Retina (tissue), 1 donor: ENCODE measurements around the gene EGFLAM.

Experiments used
- DNase-seq: peaks from one replicate; pipeline ENCODE4 v3.0.0-alpha.2; 2016

Gene EGFLAM

GRCh38 chr5:38267372-38267771, 9.0 kb downstream of the EGFLAM start:
- DNase-seq: no peak

DNA sequence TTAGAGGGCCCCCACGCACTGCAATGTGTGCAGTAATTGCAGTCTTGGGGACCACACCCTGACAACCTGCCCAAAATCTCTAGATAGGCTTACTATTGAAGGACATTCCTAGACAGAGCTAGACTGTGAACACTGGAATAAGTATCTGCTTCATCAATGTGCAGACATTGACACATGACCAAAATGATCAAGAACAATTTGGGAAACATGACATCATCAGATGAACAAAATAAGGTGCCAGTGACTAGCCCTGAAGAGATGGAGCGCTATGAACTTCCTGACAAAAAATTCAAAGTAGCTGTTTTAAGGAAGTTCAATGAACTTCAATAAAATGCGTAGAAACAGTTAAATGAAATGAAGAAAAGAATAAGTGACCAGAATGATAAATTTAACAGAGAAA, 15.3 kb downstream of the EGFLAM start:
- DNase-seq: no peak

- DNase-seq: no peak
These were observed 16.0 kb downstream of the EGFLAM start for GRCh38 chr5:38274370-38274769.

GRCh38 chr5:38284384-38284783, 26.0 kb downstream of the EGFLAM start:
- no peak for DNase-seq

DNA sequence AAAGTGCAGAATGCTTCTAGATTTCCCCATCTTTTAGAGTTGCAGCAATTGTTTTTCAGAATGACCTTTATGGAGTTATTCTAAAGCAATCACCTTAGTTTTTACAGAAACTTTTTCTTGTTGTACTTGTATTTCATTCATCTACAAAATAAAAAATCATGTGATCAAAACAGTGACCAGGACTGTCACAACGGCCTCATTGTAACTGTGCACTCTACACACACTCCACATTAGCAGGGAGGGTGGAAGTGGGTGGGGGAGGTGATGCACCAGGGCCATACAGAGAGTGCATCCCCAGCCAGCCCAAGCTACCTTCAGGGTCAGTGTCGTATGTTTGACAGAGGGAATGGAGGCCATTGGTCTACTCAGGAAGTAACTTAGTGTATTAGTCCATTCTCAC, 26.9 kb downstream of the EGFLAM start:
- DNase-seq: no peak

DNA sequence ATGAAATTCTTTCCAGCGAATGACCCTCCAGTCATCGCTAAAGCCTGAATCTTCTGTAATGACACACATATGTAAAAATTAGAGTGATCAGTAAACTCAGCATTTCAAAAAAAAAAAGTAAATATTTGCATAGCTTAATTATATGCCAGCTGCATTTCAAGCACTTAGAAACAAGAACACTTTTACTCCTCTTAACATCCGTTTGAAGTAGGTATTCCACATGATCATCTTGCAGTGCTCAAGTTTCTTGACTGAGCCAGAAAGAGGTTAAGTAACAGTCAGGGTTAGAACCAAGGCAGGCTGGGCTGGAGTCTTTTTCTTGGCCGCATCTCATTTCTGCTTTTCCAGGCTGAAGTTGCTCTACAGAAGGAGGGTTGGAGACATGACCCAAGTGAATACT, 27.6 kb downstream of the EGFLAM start:
- DNase-seq: no peak

GRCh38 chr5:38287124-38287523, 28.8 kb downstream of the EGFLAM start:
- DNase-seq: no peak

DNA sequence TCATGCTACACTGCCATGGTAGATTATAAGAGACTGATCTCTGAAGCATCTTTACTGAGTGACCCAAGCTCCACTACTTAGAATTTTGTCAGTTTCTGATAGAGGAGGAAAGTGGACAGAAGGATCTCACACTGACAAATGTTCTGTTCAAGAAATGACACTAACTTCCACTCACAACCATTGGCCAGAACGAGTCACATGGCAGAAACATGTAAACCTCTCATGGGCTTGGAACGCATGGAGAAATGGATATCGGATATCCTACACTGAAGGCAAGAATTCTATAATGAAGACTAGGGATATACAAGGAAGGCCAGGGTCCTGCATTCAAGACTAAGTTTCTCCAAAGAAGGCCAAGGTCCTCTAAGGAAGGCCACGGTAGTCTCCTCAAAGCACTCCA, 31.1 kb downstream of the EGFLAM start:
- DNase-seq: no peak

DNA sequence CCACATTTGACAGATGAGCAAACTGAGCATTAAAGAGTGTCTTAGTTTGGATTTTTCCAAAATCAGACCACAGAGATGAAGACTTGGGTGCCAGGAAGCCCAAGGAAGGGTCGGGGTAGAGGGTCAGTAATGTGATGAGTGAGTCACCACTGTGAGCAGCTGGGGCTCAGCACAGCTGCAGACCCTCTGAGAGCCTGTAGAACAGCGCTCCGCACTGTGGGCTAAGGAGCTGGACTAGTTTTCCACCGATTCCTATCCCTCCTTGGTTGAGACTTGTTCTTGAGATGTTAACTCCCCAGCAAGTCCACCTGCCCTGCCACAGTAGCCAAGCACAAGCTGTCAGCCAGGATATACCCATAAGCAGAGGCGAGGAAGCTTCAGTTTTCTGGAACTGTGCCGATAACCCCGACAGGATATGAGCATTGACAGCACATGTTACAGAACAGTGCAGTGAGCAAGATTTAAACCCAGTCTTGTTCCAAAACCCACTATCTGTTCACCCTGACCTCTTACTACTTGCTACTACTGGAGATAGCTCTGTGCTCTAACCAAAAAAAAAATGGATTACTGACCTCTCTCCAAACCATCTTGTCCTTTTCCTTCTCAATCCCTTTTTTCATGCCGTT, 31.8 kb downstream of the EGFLAM start:
- no peak for DNase-seq

DNA sequence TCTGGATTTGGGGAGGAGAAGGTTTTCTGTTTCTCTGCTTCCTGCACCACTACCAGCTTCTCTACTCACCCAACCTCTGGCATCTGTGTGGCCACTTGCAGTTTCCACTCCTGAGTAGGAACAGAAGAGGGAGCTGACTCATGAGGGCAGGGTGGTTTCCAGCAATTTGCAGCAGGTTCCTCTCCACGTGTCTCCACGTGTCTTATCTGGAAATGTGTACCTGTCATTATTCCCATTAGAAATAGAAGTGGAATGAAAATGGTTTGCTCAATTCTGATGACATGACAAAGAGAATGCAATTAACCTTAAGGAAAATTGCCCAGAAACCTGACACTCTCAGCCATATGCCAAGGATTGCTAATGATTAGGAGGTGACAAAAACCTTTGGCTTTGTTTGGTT, 33.0 kb downstream of the EGFLAM start:
- DNase-seq: no peak

GRCh38 chr5:38292228-38292627, 33.9 kb downstream of the EGFLAM start:
- DNase-seq: no peak

GRCh38 chr5:38295751-38296150, 37.4 kb downstream of the EGFLAM start:
- DNase-seq: no peak

DNA sequence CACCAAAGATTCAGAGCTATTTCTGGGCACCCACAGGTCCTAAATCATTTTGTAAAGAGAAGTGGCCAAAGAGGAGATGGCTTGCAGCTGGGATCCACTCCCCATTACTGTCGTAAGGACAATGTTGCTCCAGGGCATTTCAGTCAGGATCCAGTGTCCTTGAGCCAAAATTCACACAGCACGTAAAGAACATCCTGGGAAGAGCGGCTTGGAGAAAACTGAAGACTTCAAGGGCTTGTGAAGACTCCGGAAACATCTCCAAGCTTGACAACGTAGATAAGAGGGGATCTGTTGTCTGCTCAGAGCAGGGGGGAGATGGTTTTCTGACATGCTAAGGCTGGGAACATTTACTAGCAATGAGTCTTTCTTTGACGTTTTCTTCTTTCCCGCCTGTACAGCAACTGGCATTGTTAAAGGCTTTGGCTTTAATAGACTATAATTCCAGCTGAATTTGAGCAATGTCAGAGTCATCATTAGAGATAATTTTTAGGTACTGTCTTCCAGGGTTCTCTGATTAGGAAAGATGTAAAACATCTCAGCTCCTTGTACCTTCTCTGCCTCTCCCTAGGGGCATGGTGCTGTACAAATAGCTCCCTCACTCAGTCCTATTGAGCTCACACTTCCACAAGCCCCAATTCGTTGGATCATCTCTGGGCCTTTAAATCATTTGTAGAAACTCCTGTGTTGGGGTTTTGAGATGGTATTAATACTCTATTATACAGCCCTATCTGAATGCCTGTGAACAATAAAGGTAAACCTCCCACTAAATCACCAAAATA, 39.7 kb downstream of the EGFLAM start:
- DNase-seq: no peak

DNA sequence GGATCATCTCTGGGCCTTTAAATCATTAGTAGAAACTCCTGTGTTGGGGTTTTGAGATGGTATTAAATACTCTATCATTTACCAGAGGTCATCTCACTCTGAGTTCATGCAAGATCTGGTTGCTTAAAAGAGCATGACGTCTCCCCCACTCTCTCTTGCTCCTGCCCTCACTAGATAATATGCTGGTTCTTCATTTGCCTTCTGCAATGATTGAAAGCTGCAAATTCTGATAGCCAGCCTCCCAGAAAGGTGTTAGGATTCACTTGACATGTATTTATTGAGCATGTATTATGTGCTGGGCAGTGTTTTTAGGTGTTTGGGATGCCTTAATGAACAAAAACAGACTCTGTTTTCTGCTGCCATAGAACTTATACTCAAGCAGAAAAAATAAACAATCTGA, 41.2 kb downstream of the EGFLAM start:
- no peak for DNase-seq

DNA sequence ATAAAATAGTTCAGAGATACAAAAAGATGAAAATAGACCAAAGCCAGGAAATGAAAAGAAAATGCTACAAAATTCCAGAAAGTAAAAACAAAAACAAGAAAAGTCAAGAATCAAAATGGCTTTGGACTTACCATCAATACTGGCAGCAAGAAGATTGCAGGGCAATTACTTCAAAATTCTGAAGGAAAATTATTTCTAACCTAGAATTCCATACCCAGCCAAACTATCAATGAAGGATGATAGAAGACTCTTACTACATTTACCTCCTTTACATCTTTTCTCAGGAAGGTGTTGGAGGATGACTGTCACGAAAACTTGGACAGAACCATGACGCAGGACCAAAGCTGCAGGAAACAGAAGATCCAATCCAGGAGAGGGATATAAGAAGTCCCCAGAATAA, 46.8 kb downstream of the EGFLAM start:
- DNase-seq: no peak

GRCh38 chr5:38307845-38308244, 49.5 kb downstream of the EGFLAM start:
- no peak for DNase-seq

DNA sequence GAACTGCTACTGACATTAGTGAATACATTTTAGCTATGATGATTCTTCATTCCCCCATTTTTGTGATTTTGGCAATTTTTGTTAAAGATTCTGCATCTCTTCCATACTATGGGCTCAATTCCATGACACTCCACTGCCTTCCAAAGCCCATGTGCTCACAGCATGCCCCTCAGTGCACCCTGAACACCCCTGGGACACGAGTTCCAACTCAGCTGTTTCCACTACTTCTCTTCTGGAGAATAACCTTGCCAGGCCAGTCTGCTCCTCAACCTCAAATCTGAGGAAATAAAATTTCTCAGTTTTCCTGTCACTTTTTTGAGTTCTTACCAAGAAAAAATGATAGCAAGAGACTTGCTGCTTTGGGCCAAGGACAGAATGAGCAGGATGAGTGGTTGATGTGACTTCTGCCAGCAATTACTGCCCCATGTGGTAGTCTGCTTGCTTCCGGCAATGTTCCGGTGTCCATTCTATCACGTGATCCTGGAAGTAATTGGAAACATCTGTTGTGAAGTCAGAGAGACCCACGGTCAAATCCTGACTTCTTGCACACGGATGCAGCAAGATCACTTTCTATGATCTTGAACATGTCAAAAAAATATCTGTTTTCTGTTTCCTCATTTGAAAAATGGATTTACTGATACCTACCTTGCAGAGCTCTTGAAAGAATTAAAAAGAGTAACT, 58.3 kb downstream of the EGFLAM start:
- no peak for DNase-seq

GRCh38 chr5:38317868-38318267, 59.5 kb downstream of the EGFLAM start:
- no peak for DNase-seq

- DNase-seq: no peak
These were observed 61.1 kb downstream of the EGFLAM start for GRCh38 chr5:38319491-38319890.

DNA sequence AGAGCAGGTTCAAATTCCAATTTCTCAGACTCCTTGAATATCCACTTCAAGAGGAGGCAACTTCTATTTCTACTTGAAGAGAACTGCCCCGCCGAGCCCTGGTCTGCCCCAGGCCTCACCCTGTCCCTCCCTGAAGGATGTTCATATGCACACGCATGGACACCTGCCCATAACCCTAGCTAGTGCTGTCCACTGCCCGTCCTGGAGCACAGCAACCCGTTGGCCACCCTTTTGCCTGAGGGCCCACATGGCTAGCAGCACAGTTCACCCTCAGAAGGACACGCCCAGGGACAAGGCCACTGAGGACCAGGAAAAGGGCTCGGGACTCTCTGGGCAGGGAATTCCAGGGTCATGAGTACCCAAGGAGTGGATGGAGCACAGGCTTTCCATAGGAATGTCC, 63.6 kb downstream of the EGFLAM start:
- no peak for DNase-seq

DNA sequence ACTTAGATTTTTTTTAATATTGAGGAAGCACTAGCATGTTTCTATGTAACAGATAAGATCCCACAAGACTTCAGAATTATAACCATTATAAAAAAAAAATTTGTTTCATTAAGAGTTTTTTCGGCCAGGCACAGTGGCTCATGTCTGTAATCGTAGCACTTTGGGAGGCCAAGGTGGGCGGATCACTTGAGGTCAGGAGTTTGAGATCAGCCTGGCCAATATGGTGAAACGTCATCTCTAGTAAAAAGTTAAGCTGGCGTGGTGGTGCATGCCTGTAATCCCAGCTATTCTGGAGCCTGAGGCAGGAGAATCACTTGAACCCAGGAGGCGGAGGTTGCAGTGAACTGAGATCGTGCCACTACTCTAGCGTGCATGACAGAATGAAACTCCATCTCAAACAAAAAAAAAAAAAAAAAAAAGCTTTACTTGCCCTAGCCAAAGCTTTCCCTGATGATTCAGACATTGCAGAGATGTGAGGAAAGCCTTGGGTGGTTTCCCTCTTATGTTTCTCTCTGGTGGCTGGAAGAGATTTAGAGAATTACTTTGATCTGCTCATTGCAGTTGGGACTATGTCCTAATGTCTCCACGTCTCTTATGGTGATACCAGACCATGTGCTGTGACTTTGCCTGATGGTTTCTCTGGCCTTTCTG, 65.4 kb downstream of the EGFLAM start:
- no peak for DNase-seq

DNA sequence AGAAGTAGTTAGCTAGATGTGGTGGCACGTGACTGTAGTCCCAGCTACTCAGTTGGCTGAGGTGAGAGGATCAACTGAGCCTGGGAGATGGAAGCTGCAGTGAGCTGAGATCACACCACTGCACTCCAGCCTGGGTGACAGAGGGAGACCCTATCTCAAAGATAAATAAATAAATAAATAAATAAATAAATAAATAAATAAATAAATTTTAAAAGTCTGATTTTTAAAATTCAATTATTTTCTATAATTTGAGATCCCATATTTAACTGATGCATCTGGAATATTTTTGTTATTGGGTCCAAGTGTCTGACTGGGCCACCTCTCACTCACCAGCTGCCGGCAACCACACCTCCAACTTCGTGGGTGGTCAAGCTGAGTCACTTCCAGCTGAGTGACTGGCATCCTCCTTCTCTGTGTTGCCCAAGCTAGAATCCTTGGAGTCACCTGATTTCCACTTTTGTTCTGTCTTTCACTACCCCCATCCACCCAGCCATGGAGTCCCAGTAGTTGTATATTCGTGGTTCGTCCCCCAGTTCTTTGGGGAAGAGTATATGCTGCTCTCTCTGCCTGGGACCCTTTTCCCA, 70.9 kb downstream of the EGFLAM start:
- no peak for DNase-seq

GRCh38 chr5:38330207-38330606, 71.8 kb downstream of the EGFLAM start:
- DNase-seq: no peak
